NCI-H146 treated with DMSO at 0.1 percent for 48 hours (cell line): ENCODE measurements around the gene IPO11.

Source experiments
- DNase-seq: peaks from one replicate; lab custom pipeline; 2025; ENCODE audit not compliant: unreplicated experiment; lab: John Stamatoyannopoulos, UW

The IPO11 gene

DNA sequence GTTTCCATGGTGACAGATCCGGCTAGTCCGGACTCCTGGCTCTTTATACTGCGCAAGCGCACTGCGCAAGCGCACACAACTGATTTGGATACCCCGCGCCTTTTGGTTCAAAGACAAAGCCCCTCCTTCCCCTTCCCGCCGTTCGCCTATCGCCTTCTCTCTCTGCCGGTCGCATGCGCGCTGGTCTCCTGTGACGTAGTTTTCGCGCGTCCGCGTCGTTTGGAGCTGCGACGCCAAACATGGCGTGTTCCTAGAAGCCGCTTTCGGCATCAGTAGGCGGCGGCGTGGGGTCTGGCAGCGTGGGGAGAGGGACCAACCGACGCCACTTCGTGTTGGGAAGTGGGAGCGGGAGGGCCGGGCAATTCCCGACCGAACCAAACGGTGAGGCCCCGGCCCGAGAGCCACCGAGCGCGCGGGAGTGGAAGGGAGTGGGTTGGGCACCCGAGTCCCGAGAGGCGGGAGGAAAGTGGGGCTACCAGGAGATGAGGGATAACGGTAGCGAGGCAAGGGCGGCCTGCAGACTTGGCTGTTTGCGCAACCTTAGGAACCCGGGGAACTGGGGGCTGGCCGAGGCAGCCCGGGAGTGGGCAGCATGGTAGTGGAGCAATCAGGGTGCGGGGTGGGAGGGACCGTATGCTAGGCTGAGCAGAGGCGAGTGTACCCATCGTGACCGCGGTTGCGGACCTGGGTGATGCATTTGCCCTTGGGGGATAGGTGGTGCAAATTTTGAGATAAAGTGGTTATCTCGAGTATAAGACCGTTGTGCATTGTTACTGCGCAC is at the start of gene IPO11:
Gene IPO11, plus strand, starts transcription at position 215 of the 781 bp plus-strand sequence. CDS start 24,517 bp downstream, outside the sequence.
- peak; percentile 97 for DNase-seq

- no peak for DNase-seq
Observed at GRCh38 chr5:62369039-62369438, 43.5 kb upstream of the IPO11 start.

DNA sequence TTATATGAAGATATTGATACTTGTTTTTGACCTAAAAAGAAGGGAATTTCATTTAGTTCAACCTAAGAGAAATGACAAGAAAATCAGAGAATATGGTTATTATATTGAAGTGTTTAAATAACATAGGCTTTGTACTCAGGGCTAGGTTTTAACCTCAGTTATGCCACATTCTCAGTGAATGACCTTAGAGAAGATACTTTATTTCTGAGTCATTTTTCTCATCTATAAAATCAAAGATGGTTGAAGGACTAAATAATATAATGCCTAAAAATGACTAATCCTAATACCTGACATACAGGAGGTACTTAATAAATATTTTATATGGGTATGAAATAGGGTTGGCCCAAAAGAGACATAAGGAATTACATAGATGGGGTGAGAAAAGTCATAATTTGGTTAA is 41.2 kb upstream of the IPO11 start:
- DNase-seq: no peak

DNA sequence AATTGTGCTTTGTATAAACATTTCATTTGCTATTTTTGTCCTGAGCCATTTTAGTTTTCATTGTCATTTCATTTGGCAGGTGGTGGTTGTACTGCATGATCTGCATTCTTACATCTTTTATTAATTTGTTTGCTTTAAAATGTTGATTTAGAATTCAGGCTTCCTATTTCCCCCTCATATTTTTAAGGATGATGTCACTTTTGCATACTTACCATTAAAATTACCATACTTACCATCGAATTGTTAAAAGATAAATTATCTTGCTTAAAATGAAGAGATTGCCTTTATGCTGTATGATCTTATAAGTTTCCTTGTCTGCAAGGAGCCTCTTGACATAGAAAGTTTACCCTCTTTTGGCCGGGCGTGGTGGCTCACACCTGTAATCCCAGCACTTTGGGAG is 40.0 kb upstream of the IPO11 start:
- DNase-seq: no peak

DNA sequence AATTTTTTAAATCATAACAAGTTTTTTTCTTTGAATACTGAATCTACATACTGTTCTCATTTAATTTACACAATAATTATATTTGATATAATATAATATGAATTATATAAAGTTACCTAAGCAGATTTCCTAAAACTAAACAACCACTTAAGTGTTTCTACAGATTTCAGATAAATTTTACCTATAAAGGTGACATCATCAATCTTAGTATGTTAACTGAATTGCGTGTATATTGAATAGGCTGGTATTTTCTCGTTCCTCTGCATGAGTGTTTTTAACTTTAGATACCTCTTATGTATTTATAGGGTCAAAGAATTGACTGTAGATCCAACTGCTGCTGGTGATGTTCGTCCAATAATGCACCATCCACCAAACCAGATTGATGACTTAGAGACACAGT is 39.2 kb upstream of the IPO11 start:
- no peak for DNase-seq

GRCh38 chr5:62374090-62374489 is 38.5 kb upstream of the IPO11 start:
- no peak for DNase-seq

- DNase-seq: no peak
Observed at GRCh38 chr5:62375627-62376026, 36.9 kb upstream of the IPO11 start.

- no peak for DNase-seq
Observed at GRCh38 chr5:62376064-62376463, 36.5 kb upstream of the IPO11 start.

- no peak for DNase-seq
Observed at GRCh38 chr5:62385131-62385530, 27.4 kb upstream of the IPO11 start.

- DNase-seq: no peak
Observed at GRCh38 chr5:62385816-62386400, 26.7 kb upstream of the IPO11 start.

- DNase-seq: no peak
Observed at GRCh38 chr5:62386824-62387223, 25.7 kb upstream of the IPO11 start.

DNA sequence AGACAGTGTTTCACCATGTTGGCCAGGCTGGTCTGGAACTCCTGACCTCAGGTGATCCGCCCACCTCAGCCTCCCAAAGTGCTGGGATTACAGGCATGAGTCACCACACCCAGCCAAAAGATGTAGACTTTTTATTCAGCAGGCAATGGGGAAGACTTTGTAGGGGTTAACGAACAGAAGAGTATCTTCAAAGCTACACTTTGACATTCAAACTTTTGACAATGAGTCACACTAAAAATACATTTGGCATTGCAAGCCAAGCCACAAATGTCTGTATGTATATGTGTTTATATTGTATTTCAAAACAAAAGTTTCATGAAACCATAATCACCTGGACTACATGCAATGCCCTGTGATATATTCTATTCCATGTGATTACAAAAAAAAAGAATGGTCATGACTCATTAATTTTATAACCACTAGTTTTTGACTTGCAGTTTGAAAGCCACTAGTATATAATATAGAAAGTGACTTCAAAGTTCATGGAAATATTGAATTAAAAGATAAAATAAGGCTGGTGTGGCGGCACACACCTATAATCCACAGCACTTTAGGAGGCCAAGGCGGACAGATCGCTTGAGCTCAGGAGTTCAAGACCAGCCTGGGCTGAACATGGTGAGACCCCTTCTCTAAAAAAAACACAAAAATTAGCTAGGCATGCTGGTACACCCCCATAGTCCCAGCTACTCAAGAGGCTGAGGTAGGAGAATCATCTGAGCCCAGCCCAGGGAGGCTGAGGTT is 17.2 kb upstream of the IPO11 start:
- no peak for DNase-seq

GRCh38 chr5:62403411-62404250 is 8.9 kb upstream of the IPO11 start, which contains the start of gene DIMT1:
TSS of gene DIMT1 (minus strand) at chr5:62403905. CDS start at chr5:62403772, 133 bp downstream.
- DNase-seq: peak; percentile 92

GRCh38 chr5:62413711-62414110 is 1.1 kb downstream of the IPO11 start:
- DNase-seq: no peak

- DNase-seq: no peak
Observed at GRCh38 chr5:62418462-62419076, 6.0 kb downstream of the IPO11 start.

- no peak for DNase-seq
Observed at GRCh38 chr5:62419609-62420008, 7.0 kb downstream of the IPO11 start.

DNA sequence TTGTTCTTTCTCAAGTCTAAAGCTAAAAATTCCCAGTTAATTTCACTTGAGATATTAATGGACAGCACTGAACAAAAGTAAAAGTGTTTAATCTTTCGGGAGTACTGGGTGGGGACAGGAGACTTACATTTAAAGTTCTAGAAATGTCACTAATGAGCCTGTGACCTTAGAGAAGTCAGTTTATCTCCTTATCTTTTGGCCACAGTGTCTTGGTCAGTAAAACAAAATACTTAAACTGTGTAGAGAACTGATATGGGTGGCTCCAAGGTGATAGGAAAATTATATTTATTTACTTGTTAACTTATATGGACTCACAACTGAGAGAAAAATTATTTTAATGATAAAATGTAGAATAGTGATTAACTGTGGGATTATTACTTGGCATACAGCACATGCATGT is 8.9 kb downstream of the IPO11 start:
- no peak for DNase-seq

DNA sequence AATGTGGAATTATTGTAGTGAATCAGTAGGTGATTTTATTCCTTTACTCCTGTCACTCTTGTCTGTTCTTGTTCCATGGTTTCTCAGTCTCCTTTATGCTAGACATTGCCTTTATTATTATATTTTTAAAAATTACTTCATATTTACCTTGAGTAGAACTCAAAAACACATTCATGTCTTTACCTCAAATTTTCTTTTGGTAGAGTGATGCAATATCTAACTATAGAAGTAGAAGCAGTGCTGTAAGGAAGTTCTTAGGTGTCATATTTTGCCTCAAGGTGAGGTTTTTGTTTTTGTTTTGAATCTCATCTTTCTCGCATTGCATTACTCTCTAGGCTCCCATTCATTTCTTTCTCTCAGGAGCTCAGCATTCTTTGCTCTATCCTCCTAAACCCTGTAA is 12.2 kb downstream of the IPO11 start:
- DNase-seq: no peak

DNA sequence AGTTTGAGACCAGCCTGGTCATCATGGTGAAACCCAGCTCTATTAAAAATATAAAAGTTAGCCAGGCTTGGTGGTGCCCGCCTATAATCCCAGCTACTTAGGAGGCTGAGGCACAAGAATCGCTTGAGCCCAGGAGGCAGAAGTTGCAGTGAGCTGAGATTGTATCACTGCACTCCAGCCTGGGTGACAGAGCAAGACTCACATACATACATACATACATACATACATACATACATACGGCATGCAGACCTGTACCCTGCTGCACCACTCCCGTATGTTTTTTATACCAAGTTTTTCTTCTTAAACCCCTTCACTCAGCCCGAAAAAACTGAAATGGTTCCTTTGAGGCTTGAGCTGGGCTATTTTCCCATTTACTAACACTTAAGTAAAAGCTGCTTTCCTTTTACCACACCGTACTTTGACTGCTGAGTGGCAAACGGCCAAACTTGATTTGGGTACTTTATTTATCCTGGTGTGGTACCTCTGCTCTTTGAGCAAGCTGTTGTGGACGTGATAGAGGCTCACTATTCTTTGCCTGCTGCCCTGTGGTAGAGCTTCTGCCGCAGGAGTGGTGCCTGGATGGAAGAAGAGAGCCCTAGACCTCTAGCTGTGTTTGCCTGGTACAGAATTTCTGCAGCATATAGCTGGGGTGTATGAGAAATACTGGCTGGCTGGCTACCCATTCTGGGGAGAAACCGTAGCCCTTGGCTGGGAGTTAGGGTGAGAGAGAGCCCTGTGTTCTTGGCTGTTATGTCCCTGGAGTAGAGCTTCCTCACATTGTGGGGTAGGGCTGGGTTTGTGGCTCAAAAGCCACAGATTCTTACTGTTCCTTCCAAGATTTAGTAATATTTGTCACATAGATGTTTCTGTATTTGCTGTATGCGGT is 19.4 kb downstream of the IPO11 start:
- no peak for DNase-seq

- no peak for DNase-seq
Observed at GRCh38 chr5:62432621-62433064, 20.1 kb downstream of the IPO11 start.
